CD14-positive monocyte (primary cell): Measurements from ENCODE around the gene PIEZO1. TPM values are rescaled to one million over a fixed set of nuclear protein-coding genes. Genes with fewer than 3 reads are reported as not detected.

Experiments used
- DNase-seq, 3 donors: peaks; one replicate each; pipeline ENCODE4 v3.0.0-alpha.2; 2011 to 2022
- H2AFZ ChIP-seq: 2 replicates; pipeline ENCODE4 v1.6.0; 2012; ENCODE audit warnings: mild to moderate bottlenecking, low read depth, low read length, inconsistent platforms; ENCODE audit not compliant: insufficient read depth, poor library complexity, severe bottlenecking
- H3K27ac ChIP-seq, 2 donors: 1 replicate in 1 of 2; 2 replicates in 1 of 2; pipeline ENCODE4 v1.5.1; 2012 to 2013; ENCODE audit warnings: low read length in 2 of 2, control low read depth in 1 of 2, inconsistent platforms in 1 of 2, low read depth in 1 of 2, mild to moderate bottlenecking in 1 of 2
- H3K27me3 ChIP-seq, 2 donors: one replicate each; pipeline versions ENCODE4 v1.6.0 to v1.6.1; 2011 to 2013; ENCODE audit warnings: low read length in 2 of 2; ENCODE audit not compliant: control insufficient read depth in 2 of 2, insufficient read depth in 2 of 2
- H3K36me3 ChIP-seq, 2 donors: replicated peaks in 1 of 2; 1 replicate in 1 of 2; 2 replicates in 1 of 2; pipeline versions ENCODE4 v1.5.1 to v1.6.1; 2012 to 2013; ENCODE audit warnings: low read length in 2 of 2, control low read depth in 1 of 2, inconsistent platforms in 1 of 2, mild to moderate bottlenecking in 1 of 2; ENCODE audit not compliant: insufficient read depth in 2 of 2, control insufficient read depth in 1 of 2
- H3K4me1 ChIP-seq, 2 donors: 1 replicate in 1 of 2; 2 replicates in 1 of 2; pipeline versions ENCODE4 v1.5.1 to v1.6.1; 2012 to 2013; ENCODE audit warnings: low read length in 2 of 2, control low read depth in 1 of 2, inconsistent platforms in 1 of 2, mild to moderate bottlenecking in 1 of 2, moderate library complexity in 1 of 2; ENCODE audit not compliant: insufficient read depth in 2 of 2, control insufficient read depth in 1 of 2
- H3K4me2 ChIP-seq: replicated peaks from 2 replicates; pipeline ENCODE3; 2012; ENCODE audit warnings: low read length, moderate library complexity, mild to moderate bottlenecking; ENCODE audit not compliant: poor library complexity, severe bottlenecking; ENCODE audit errors: extremely low read depth
- H3K4me3 ChIP-seq, 3 experiments: fragments of 200-600 bp in 1 of 3; sonication (generic) in 1 of 3; replicated peaks in 1 of 3; 1 replicate in 2 of 3; 2 replicates in 1 of 3; pipeline ENCODE4 v1.5.1; 2011 to 2013; ENCODE audit warnings: low read length in 3 of 3, mild to moderate bottlenecking in 3 of 3, control low read depth in 2 of 3, low read depth in 2 of 3, inconsistent platforms in 1 of 3, moderate library complexity in 1 of 3
- H3K79me2 ChIP-seq: 2 replicates; pipeline ENCODE4 v1.6.0; 2012; ENCODE audit warnings: mild to moderate bottlenecking, control low read depth, inconsistent platforms, low read length, moderate library complexity; ENCODE audit not compliant: insufficient read depth
- H3K9ac ChIP-seq: 2 replicates; pipeline ENCODE4 v1.6.0; 2017; ENCODE audit warnings: low read length, mild to moderate bottlenecking; ENCODE audit not compliant: insufficient read depth, poor library complexity, severe bottlenecking
- H3K9me3 ChIP-seq, 2 donors: replicated peaks in 1 of 2; 1 replicate in 1 of 2; 2 replicates in 1 of 2; pipeline versions ENCODE4 v1.5.1 to v1.6.1; 2012 to 2013; ENCODE audit warnings: low read length in 2 of 2, control low read depth in 1 of 2; ENCODE audit not compliant: control insufficient read depth in 1 of 2, insufficient read depth in 1 of 2
- H4K20me1 ChIP-seq: 2 replicates; pipeline ENCODE4 v1.6.0; 2012; ENCODE audit warnings: mild to moderate bottlenecking, low read length, control low read depth, moderate library complexity; ENCODE audit not compliant: insufficient read depth
- H3K27ac Mint-ChIP-seq, 7 donors: one replicate each; pipeline ENCODE4 v1.8.0; 2020; ENCODE audit warnings: mild to moderate bottlenecking in 7 of 7, mixed read lengths in 7 of 7, moderate library complexity in 6 of 7, inconsistent platforms in 2 of 7
- H3K27me3 Mint-ChIP-seq, 3 donors: one replicate each; pipeline ENCODE4 v1.8.0; 2021 to 2022; ENCODE audit warnings: low read depth in 3 of 3, mild to moderate bottlenecking in 3 of 3, mixed read lengths in 3 of 3, moderate library complexity in 3 of 3, inconsistent platforms in 1 of 3
- H3K36me3 Mint-ChIP-seq, 2 donors: one replicate each; pipeline ENCODE4 v1.8.0; 2020; ENCODE audit warnings: mixed read lengths in 2 of 2, inconsistent platforms in 1 of 2, mild to moderate bottlenecking in 1 of 2
- H3K4me1 Mint-ChIP-seq: one replicate; pipeline ENCODE4 v1.8.0; 2020; ENCODE audit warnings: mild to moderate bottlenecking, mixed read lengths
- H3K4me3 Mint-ChIP-seq, 2 donors: one replicate each; pipeline ENCODE4 v1.8.0; 2020; ENCODE audit warnings: mild to moderate bottlenecking in 2 of 2, mixed read lengths in 2 of 2, moderate library complexity in 1 of 2
- H3K9me3 Mint-ChIP-seq, 7 donors: one replicate each; pipeline ENCODE4 v1.8.0; 2020 to 2022; ENCODE audit warnings: mixed read lengths in 7 of 7, mild to moderate bottlenecking in 6 of 7, moderate library complexity in 6 of 7, inconsistent platforms in 2 of 7
- WGBS: methylation state at CpG from one replicate; pipeline ENCODE4 v1.1.5; 2013; ENCODE audit warnings: missing lambda C conversion rate; ENCODE audit not compliant: insufficient coverage; 5-methylcytosine and 5-hydroxymethylcytosine counted together
- intact Hi-C, 2 donors: fragments of 100-400 bp; cut with micrococcal nuclease; formaldehyde crosslinking; loops; one replicate each; pipeline versions ENCODE4 v1.15.0 to v1.15.1; 2023
- polyA plus RNA-seq, 3 donors: library from polyadenylated mRNA; depleted of rRNA in 1 of 3; unstranded in 2 of 3; stranded (reverse) in 1 of 3; fragments of 300-500 nt in 2 of 3; fragments of >200 nt in 1 of 3; fragmentation: Illumina TruSeq in 2 of 3; gene quantifications; 1 replicate in 2 of 3; 2 replicates in 1 of 3; pipeline ENCODE4 v1.2.3, GENCODE V29; 2012 to 2021
- TF ChIP-seq, protein P1 (sequence below): fragments of 200-600 bp; IDR thresholded peaks from one replicate; pipeline ENCODE4 v1.8.0; 2022; ENCODE audit warnings: antibody characterized with exemption, mild to moderate bottlenecking

The PIEZO1 gene
- polyA plus RNA-seq, 3 donors = 10.2 to 405 (median 15.0) TPM

DNA sequence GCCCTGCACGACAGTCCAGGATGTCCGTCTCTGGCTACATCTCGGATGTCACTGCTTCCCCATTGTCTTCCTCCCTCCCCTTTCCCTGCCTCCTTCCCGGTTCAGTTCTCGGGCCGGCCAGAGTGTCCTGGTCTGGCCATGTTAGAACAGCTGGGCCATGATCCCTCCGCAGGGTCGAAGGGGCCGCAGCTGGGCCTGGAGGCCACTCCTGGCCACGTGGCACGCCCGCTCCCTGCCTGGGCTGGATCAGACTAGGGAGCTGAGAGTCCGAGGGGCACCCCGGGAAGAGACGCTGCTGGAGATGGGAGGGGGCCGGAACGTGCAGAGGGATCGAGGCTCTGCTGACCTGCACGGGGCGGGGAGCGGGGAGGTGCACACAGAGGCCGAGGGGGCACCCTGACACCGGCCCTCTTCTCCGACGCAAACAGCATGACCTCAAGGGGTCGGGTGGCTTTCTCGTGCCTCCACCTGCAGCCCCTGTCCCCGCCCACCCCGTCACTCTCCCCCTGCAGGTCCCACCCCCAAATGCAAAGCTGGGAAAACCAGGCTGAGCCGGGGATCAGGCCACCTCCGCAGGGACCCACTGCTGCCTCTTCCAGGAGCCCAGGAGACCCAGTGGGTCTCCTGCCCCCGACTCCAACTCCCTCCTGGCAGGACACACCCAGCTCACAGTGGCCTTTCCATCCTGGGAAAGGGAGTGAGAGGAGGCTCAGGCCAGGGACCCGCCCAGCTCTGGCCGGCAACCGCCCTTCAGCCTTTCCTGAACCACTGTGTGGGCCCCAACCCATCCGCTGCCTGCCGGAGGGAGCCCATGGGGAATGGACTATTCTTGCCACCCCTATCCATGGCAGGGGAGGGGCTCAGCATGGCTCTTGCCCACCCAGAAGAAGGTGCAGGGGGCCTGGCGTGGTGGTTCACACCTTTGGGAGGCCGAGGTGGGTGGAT, 40.2 kb downstream of the PIEZO1 start:
- Histone ChIP-seq H3K4me3 (no peak overlapping the region), H3K79me2 (peaks cover 65% of the 10 kb centered on the region)

More for the DNA sequence above, 40.2 kb downstream of the PIEZO1 start:
- no peaks in the 10 kb centered on the region for H3K9me3 ChIP-seq
- no peak overlapping the region for H3K4me2 ChIP-seq
- no peak overlapping the region for H3K9ac ChIP-seq
- DNase-seq = no peak
- no peaks in the 10 kb centered on the region for H3K9me3 Mint-ChIP-seq
- intact Hi-C loops = no loop called here
- peak overlapping the region in 2 of 7 donors; percentile 6 to 23 for H3K27ac Mint-ChIP-seq
- H3K4me1 ChIP-seq = peaks cover 15 to 21% of the 10 kb centered on the region in 2 donors
- H3K27me3 ChIP-seq = no peaks in the 10 kb centered on the region
- TF ChIP-seq, protein P1, sequence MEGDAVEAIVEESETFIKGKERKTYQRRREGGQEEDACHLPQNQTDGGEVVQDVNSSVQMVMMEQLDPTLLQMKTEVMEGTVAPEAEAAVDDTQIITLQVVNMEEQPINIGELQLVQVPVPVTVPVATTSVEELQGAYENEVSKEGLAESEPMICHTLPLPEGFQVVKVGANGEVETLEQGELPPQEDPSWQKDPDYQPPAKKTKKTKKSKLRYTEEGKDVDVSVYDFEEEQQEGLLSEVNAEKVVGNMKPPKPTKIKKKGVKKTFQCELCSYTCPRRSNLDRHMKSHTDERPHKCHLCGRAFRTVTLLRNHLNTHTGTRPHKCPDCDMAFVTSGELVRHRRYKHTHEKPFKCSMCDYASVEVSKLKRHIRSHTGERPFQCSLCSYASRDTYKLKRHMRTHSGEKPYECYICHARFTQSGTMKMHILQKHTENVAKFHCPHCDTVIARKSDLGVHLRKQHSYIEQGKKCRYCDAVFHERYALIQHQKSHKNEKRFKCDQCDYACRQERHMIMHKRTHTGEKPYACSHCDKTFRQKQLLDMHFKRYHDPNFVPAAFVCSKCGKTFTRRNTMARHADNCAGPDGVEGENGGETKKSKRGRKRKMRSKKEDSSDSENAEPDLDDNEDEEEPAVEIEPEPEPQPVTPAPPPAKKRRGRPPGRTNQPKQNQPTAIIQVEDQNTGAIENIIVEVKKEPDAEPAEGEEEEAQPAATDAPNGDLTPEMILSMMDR = no peak
- 89% methylated on average over 18 of the region's 39 CpGs for WGBS
- no peak overlapping the region for H3K27ac ChIP-seq
- H3K4me1 Mint-ChIP-seq = peaks cover 35% of the 10 kb centered on the region
- H4K20me1 ChIP-seq = peaks cover 98% of the 10 kb centered on the region
- H3K36me3 ChIP-seq = peaks cover 29 to 52% of the 10 kb centered on the region in 2 donors
- H3K36me3 Mint-ChIP-seq = peaks cover 17 to 58% of the 10 kb centered on the region in 2 donors
- peaks cover 0 to 1% (median 0%) of the 10 kb centered on the region in 3 donors for H3K27me3 Mint-ChIP-seq
- H3K4me3 Mint-ChIP-seq = no peak overlapping the region
- no peak overlapping the region for H2AFZ ChIP-seq
